ENCODE measurements around the gene AKAP6.

Gene AKAP6

GRCh38 chr14:32426586-32427388 is 97.7 kb downstream of the AKAP6 start:
- H3K4me1 Mint-ChIP-seq, result peaks cover 6% of the 10 kb centered on the region
- H3K36me3 Mint-ChIP-seq (ENCODE audit: low read depth), result no peaks in the 10 kb centered on the region
- H3K4me3 Mint-ChIP-seq, result no peak overlapping the region
- H3K27me3 Mint-ChIP-seq (ENCODE audit: low read depth), result peaks cover 5% of the 10 kb centered on the region
- H3K27ac Mint-ChIP-seq, result no peak overlapping the region
- H3K9me3 Mint-ChIP-seq, result peaks cover 7% of the 10 kb centered on the region
- no peak for TF ChIP-seq CTCF (IDR thresholded peaks at IDR 0.05; ENCODE audit: unreplicated experiment in 3 of 3)

- peaks cover 10% of the 10 kb centered on the region for H3K4me1 Mint-ChIP-seq
- no peaks in the 10 kb centered on the region for H3K36me3 Mint-ChIP-seq (ENCODE audit: low read depth)
- peaks cover 5% of the 10 kb centered on the region for H3K27me3 Mint-ChIP-seq (ENCODE audit: low read depth)
- TF ChIP-seq CTCF (IDR thresholded peaks at IDR 0.05; ENCODE audit: unreplicated experiment in 3 of 3), result no peak
- peaks cover 2% of the 10 kb centered on the region for H3K9me3 Mint-ChIP-seq
- no peak overlapping the region for H3K4me3 Mint-ChIP-seq
- H3K27ac Mint-ChIP-seq, result no peak overlapping the region
Observed at GRCh38 chr14:32427726-32428528, 98.8 kb downstream of the AKAP6 start.

- H3K4me3 Mint-ChIP-seq, result no peak overlapping the region
- peaks cover 5% of the 10 kb centered on the region for H3K27me3 Mint-ChIP-seq (ENCODE audit: low read depth)
- no peaks in the 10 kb centered on the region for H3K36me3 Mint-ChIP-seq (ENCODE audit: low read depth)
- peaks cover 13% of the 10 kb centered on the region for H3K4me1 Mint-ChIP-seq
- peaks cover 2% of the 10 kb centered on the region for H3K9me3 Mint-ChIP-seq
- no peak overlapping the region for H3K27ac Mint-ChIP-seq
- TF ChIP-seq CTCF (IDR thresholded peaks at IDR 0.05; ENCODE audit: unreplicated experiment in 3 of 3), result no peak
Observed at GRCh38 chr14:32428875-32429274, 99.8 kb downstream of the AKAP6 start.

GRCh38 chr14:32430326-32430725 is 101.2 kb downstream of the AKAP6 start:
- Mint-ChIP-seq H3K4me3 (no peak overlapping the region), H3K27ac (no peak overlapping the region), H3K4me1 (peaks cover 13% of the 10 kb centered on the region), H3K27me3 (ENCODE audit: low read depth) (peaks cover 5% of the 10 kb centered on the region), H3K9me3 (no peaks in the 10 kb centered on the region), H3K36me3 (ENCODE audit: low read depth) (no peaks in the 10 kb centered on the region)
- TF ChIP-seq CTCF (IDR thresholded peaks at IDR 0.05; ENCODE audit: unreplicated experiment in 3 of 3), result no peak

- H3K4me1 Mint-ChIP-seq, result peaks cover 7% of the 10 kb centered on the region
- peak overlapping the region in 1 of 3 experiments; percentile 42 for H3K27ac Mint-ChIP-seq
- no peaks in the 10 kb centered on the region for H3K27me3 Mint-ChIP-seq (ENCODE audit: low read depth)
- no peaks in the 10 kb centered on the region for H3K9me3 Mint-ChIP-seq
- H3K36me3 Mint-ChIP-seq (ENCODE audit: low read depth), result no peaks in the 10 kb centered on the region
- TF ChIP-seq CTCF (IDR thresholded peaks at IDR 0.05; ENCODE audit: unreplicated experiment in 3 of 3), result no peak
- no peak overlapping the region for H3K4me3 Mint-ChIP-seq
Observed at GRCh38 chr14:32432813-32433538, 103.9 kb downstream of the AKAP6 start.
